Measurements from ENCODE around the gene ZNF562.

GRCh38 chr19:9645472-9645871 lies 29.4 kb downstream of the ZNF562 start:
- TF ChIP-seq CTCF (IDR thresholded peaks at IDR 0.05) (no peak), ZFX (IDR thresholded peaks at IDR 0.05; ENCODE audit: borderline replicate concordance) (no peak)
